Pancreas (tissue), 10 donors: ENCODE data around the gene KTI12. TPM values are rescaled to one million over a fixed set of nuclear protein-coding genes. Genes with fewer than 3 reads are reported as not detected.

Experiments
- ATAC-seq, 4 donors: fragments of 200-7000 bp; cut with Tn5 transposase; one replicate each; pipeline versions ENCODE4 v1.8.0 to v1.9.1; 2020; ENCODE audit warnings: mild to moderate bottlenecking in 4 of 4, moderate library complexity in 4 of 4
- DNase-seq, 6 donors: peaks; one replicate each; pipeline ENCODE4 v3.0.0-alpha.2; 2020
- FAIRE-seq: peaks from 2 replicates; lab custom pipeline; 2012; peaks lifted over from hg19 to GRCh38; lab: Jason Lieb, UNC
- H3K27ac ChIP-seq, 4 donors: fragments of 200-600 bp; sonication (generic); 1 replicate in 3 of 4; 2 replicates in 1 of 4; pipeline versions ENCODE4 v1.5.0 to v1.8.0; 2020
- H3K27me3 ChIP-seq, 4 donors: fragments of 200-600 bp; one replicate each; pipeline ENCODE4 v1.8.0; 2021
- H3K36me3 ChIP-seq, 3 donors: fragments of 200-600 bp; sonication (generic) in 1 of 3; one replicate each; pipeline versions ENCODE4 v1.5.0 to v1.8.0; 2020 to 2021
- H3K4me1 ChIP-seq, 3 donors: fragments of 200-600 bp; one replicate each; pipeline ENCODE4 v1.8.0; 2021
- H3K4me3 ChIP-seq, 4 donors: fragments of 200-600 bp; sonication (generic) in 2 of 4; one replicate each; pipeline versions ENCODE4 v1.5.0 to v1.8.0; 2020 to 2021
- H3K9me3 ChIP-seq, 4 donors: fragments of 200-600 bp; one replicate each; pipeline ENCODE4 v1.8.0; 2021
- CTCF ChIP-seq, 4 donors: fragments of 200-600 bp; sonication (generic) in 3 of 4; IDR thresholded peaks; one replicate each; pipeline versions ENCODE4 v1.5.0 to v1.8.0; 2021; ENCODE audit warnings: antibody characterized with exemption in 4 of 4
- WGBS, 2 donors: extraction: QIAGEN DNeasy Blood & Tissue Kit; methylation state at CpG; one replicate each; pipeline ENCODE4 v1.1.7; 2013; 5-methylcytosine and 5-hydroxymethylcytosine counted together
- intact Hi-C, 3 donors: fragments of 100-400 bp; cut with DNase I; formaldehyde crosslinking; loops; one replicate each; pipeline versions ENCODE4 v1.11.1 to v1.14.2; 2022
- polyA plus RNA-seq, 2 donors: library from polyadenylated mRNA; stranded (reverse); fragments of 200-250 nt; gene quantifications; one replicate each; pipeline ENCODE4 v1.2.3, GENCODE V29; 2013
- total RNA-seq, 6 donors: library from RNA; stranded (reverse); fragmentation: NEBNext Ultra II Directional in 4 of 6; extraction: Animal tissue kit (Norgen Biotek cat#: 25700) in 4 of 6; gene quantifications; one replicate each; pipeline versions ENCODE4 v1.2.1 to v1.2.4, GENCODE V29; 2021 to 2023
- donor health status: healthy with polysubstance abuse.
- donor health status: DM: no; HTN: no; CAD: no; lungs with moderate emphysema.
- donor health status: DM: no; HTN: no; CAD: no.
- donor health status: control.
- donor health status: control.
- donor health status: Bipolar disorder and iron deficiency.
- donor health status: DM: yes; HTN: yes; CAD: no.
- donor health status: DM: no; HTN: no; CAD: no.
- donor health status: DM: no; HTN: no; CAD: no.
- donor health status: DM: yes; HTN: yes; CAD: no.

Gene KTI12
- total and polyA plus RNA-seq, 8 donors = 2.3 to 7.1 (median 3.4) TPM

- FAIRE-seq = no peak
These were observed 43.1 kb downstream of the KTI12 start, which contains the start of gene RAB3B for GRCh38 chr1:51990478-51990965. TSS of gene RAB3B (minus strand) at chr1:51990700. CDS start at chr1:51977117, 13,583 bp downstream.

GRCh38 chr1:51989582-51990477 is 43.8 kb downstream of the KTI12 start:
- intact Hi-C loops = loop anchor here in 1 of 3 donors (10.0 kb wide), 1 partner anchor 85 kb away; no protein-coding TSS in a partner anchor

More at GRCh38 chr1:51990478-51990965, 43.1 kb downstream of the KTI12 start, which contains the start of gene RAB3B:
- Histone ChIP-seq H3K4me3 (peak within 1 kb of the TSS; percentile 33 to 57 (median 40)), H3K27ac (no peak within 1 kb of the TSS), H3K36me3 (no peaks in the 10 kb centered on the region), H3K4me1 (no peaks in the 10 kb centered on the region), H3K9me3 (no peaks in the 10 kb centered on the region), H3K27me3 (no peaks in the 10 kb centered on the region)
- DNase-seq (peak; percentile 70 to 93 (median 83)), ATAC-seq (peak; percentile 95 to 100 (median 98))
- intact Hi-C loops = loop anchor here in 1 of 3 donors (10.0 kb wide), 1 partner anchor 86 kb away; no protein-coding TSS in a partner anchor
- WGBS, 2 donors = 1% methylated on average over 29 to 46 of the region's 46 CpGs
- TF ChIP-seq CTCF (IDR thresholded peaks at IDR 0.05) = no peak

GRCh38 chr1:51988254-51988653 is 45.4 kb downstream of the KTI12 start:
- H3K4me3 ChIP-seq = no peak overlapping the region
- ATAC-seq = no peak
- no peaks in the 10 kb centered on the region for H3K9me3 ChIP-seq
- H3K36me3 ChIP-seq = no peaks in the 10 kb centered on the region
- no peaks in the 10 kb centered on the region for H3K27me3 ChIP-seq
- DNase-seq = no peak
- no peak overlapping the region for H3K27ac ChIP-seq
- TF ChIP-seq CTCF (IDR thresholded peaks at IDR 0.05) = no peak
- no peak for FAIRE-seq
- intact Hi-C loops = no loop called here
- no peaks in the 10 kb centered on the region for H3K4me1 ChIP-seq

More at GRCh38 chr1:51989582-51990477, 43.8 kb downstream of the KTI12 start:
- TF ChIP-seq CTCF (IDR thresholded peaks at IDR 0.05) = no peak
- ATAC-seq (no peak), DNase-seq (peak in 1 of 6 donors; percentile 69), FAIRE-seq (no peak)
- H3K27me3 ChIP-seq = no peaks in the 10 kb centered on the region
- no peaks in the 10 kb centered on the region for H3K36me3 ChIP-seq
- H3K4me3 ChIP-seq = peak overlapping the region; percentile 33 to 57 (median 40)
- WGBS, 2 donors = 22 to 34% methylated on average over 25 to 47 of the region's 47 CpGs
- no peaks in the 10 kb centered on the region for H3K4me1 ChIP-seq
- H3K27ac ChIP-seq = no peak overlapping the region
- H3K9me3 ChIP-seq = no peaks in the 10 kb centered on the region

- TF ChIP-seq CTCF (IDR thresholded peaks at IDR 0.05) = no peak
- no peaks in the 10 kb centered on the region for H3K27me3 ChIP-seq
- WGBS, 2 donors = 84 to 85% methylated on average over 4 of the region's 4 CpGs
These were observed 46.9 kb downstream of the KTI12 start for GRCh38 chr1:51986718-51987117.

More at GRCh38 chr1:51986718-51987117, 46.9 kb downstream of the KTI12 start:
- Histone ChIP-seq H3K36me3 (no peaks in the 10 kb centered on the region), H3K27ac (no peak overlapping the region), H3K4me3 (no peak overlapping the region), H3K9me3 (no peaks in the 10 kb centered on the region), H3K4me1 (no peaks in the 10 kb centered on the region)
- FAIRE-seq = no peak
- no peak for ATAC-seq
- intact Hi-C loops = no loop called here
- DNase-seq = no peak
